ENCODE measurements around the gene CENPL. TPM values are rescaled to one million over a fixed set of nuclear protein-coding genes. Genes with fewer than 3 reads are reported as not detected.
A peak's percentile ranks its signal among the peaks of the same experiment; 100 is the strongest.
"Not testable (repeated sequence)": the region's sequence is repeated elsewhere in the genome, so short reads cannot be mapped to it uniquely, and the experiment has no call there.

CENPL gene
- total and polyA plus RNA-seq, 10 of the 15 experiments (the other 5 are each of a cell fraction or from before 2014, with no cell fraction given), result 14.9 to 32.1 (median 24.5) TPM

GRCh38 chr1:173862146-173862768, 37.6 kb upstream of the CENPL start:
- Histone ChIP-seq H3K36me3 (ENCODE audit: control insufficient read depth in 2 of 2, insufficient read depth in 2 of 2, low read length in 1 of 2) (peaks cover 4 to 36% of the 10 kb centered on the region in 2 experiments), H3K27ac (ENCODE audit: control insufficient read depth, insufficient read depth) (peak overlapping the region; percentile 25; the same call in 1 of the 2 replicates), H3K79me2 (ENCODE audit: control insufficient read depth, insufficient read depth, low read length) (peaks cover 32% of the 10 kb centered on the region)
- H3K4me2 ChIP-seq (ENCODE audit: control insufficient read depth, insufficient read depth); in situ Hi-C loops (cut with MboI); H2AFZ ChIP-seq (ENCODE audit: control insufficient read depth, low read depth, low read length); H3K9me3 ChIP-seq (replicated peaks; ENCODE audit: control insufficient read depth, insufficient read depth, low read length); H3K9ac ChIP-seq (ENCODE audit: control insufficient read depth, insufficient read depth, low read length); H3K4me3 ChIP-seq; BruUV-seq (replicated peaks); H3K4me1 ChIP-seq (ENCODE audit: control insufficient read depth, insufficient read depth, low read length); DNase-seq (ENCODE audit: low read depth, low spot score); H3K27me3 ChIP-seq (replicated peaks in 1 of 2; ENCODE audit: control insufficient read depth in 2 of 2, insufficient read depth in 2 of 2, low read length in 1 of 2); FAIRE-seq; H4K20me1 ChIP-seq (ENCODE audit: control insufficient read depth, insufficient read depth): not testable (repeated sequence)
- peak; percentile 9 for TF ChIP-seq RUNX3 (IDR thresholded peaks at IDR 0.05; ENCODE audit: low read length)
- peak; percentile 30; the same call in 1 of the 2 replicates for TF ChIP-seq POLR2AphosphoS2 (IDR thresholded peaks at IDR 0.05; ENCODE audit: low read depth, low read length)
- TF ChIP-seq BCL3 (IDR thresholded peaks at IDR 0.05; ENCODE audit: borderline replicate concordance, insufficient read depth, low read depth, low read length, poor library complexity, severe bottlenecking), result peak; percentile 43
- peak; percentile 56; the same call in 1 of the 2 replicates for TF ChIP-seq POLR2A (IDR thresholded peaks at IDR 0.05; ENCODE audit: low read depth, low read length)
- 0 out of 2 replicates have a peak, but pooled peaks have one; percentile 10 for TF ChIP-seq NFIC (IDR thresholded peaks at IDR 0.05; ENCODE audit: low read depth, low read length)
- peak; percentile 23; the same call in 1 of the 2 replicates for TF ChIP-seq POLR2AphosphoS5 (IDR thresholded peaks at IDR 0.05; ENCODE audit: low read length)
- CTCF ChIA-PET, result interaction anchor here (2.0 to 3.9 kb wide), 2 partner anchors 37 to 432 kb away, joined by 4 to 15 read pairs; no protein-coding TSS in a partner anchor
- ATAC-seq, result peak; percentile 13
- RAD21 ChIA-PET (ENCODE audit: unreplicated experiment), result interaction anchor here (1.2 kb wide), 1 partner anchor 355 kb away, joined by 3 read pairs; no protein-coding TSS in a partner anchor
- 16% methylated on average over 13 of the region's 13 CpGs for WGBS (ENCODE audit: insufficient coverage, insufficient replicate concordance, low lambda C conversion rate, missing lambda C conversion rate)
- SMC1A ChIA-PET (ENCODE audit: uncharacterized antibody, unreplicated experiment), result interaction anchor here (1.7 to 2.2 kb wide), 2 partner anchors 32 to 1036 kb away, joined by 5 read pairs; no protein-coding TSS in a partner anchor
- intact Hi-C loops (cut with micrococcal nuclease; ENCODE audit: unreplicated experiment), result loop anchor here (10.0 kb wide), 2 partner anchors 143 to 353 kb away; no protein-coding TSS in a partner anchor
- POLR2A ChIA-PET, result interaction anchor here (0.7 kb wide), 2 partner anchors 12 to 17 kb away, joined by 3 read pairs; no protein-coding TSS in a partner anchor

Measured in GM12878 (cell line).